Keratinocyte (primary cell): ENCODE data around the gene FERMT3.

Experiments used
- CTCF ChIP-seq, 3 experiments: IDR thresholded peaks in 1 of 3; conservative IDR thresholded peaks in 1 of 3; optimal IDR thresholded peaks in 1 of 3; 2 replicates in 2 of 3; 3 replicates in 1 of 3; pipeline versions ENCODE3 to v1.5.1; 2011; ENCODE audit warnings: low read length in 3 of 3, mild to moderate bottlenecking in 3 of 3, moderate library complexity in 2 of 3, control low read depth in 1 of 3, inconsistent platforms in 1 of 3; ENCODE audit not compliant: insufficient read depth in 2 of 3; ENCODE audit errors: extremely low read depth in 1 of 3
- EZH2 ChIP-seq: IDR thresholded peaks from one replicate; pipeline ENCODE4 v1.6.1; 2012; ENCODE audit warnings: inconsistent platforms, mild to moderate bottlenecking, low read length, moderate library complexity

- no peak for TF ChIP-seq CTCF (optimal IDR thresholded peaks at IDR 0.05 in 1 of 3, IDR thresholded peaks at IDR 0.05 in 1 of 3, conservative IDR thresholded peaks at IDR 0.05 in 1 of 3; ENCODE audit: extremely low read depth in 1 of 3, insufficient read depth in 2 of 3, low read length in 3 of 3)
- TF ChIP-seq EZH2: no peak
Measured at GRCh38 chr11:64263947-64264317, 57.4 kb downstream of the FERMT3 start.
